Pons (tissue), 1 donor: Measurements from ENCODE around the gene SEH1L.
"Not testable (repeated sequence)": the region's sequence is repeated elsewhere in the genome, so short reads cannot be mapped to it uniquely, and the experiment has no call there.

Source experiments
- DNase-seq: peaks from one replicate; pipeline ENCODE4 v3.0.0-alpha.2; 2016; ENCODE audit warnings: low spot score

The SEH1L gene

GRCh38 chr18:12943215-12943614 lies 4.6 kb upstream of the SEH1L start:
- DNase-seq, result no peak

GRCh38 chr18:12944709-12945108 lies 3.1 kb upstream of the SEH1L start:
- DNase-seq, result peak; percentile 19

- peak; percentile 40 for DNase-seq
Measured at GRCh38 chr18:12946549-12947284, 1.1 kb upstream of the SEH1L start.

- peak; percentile 83 for DNase-seq
Measured at GRCh38 chr18:12948050-12948804, 416 bp downstream of the SEH1L start.

- DNase-seq, result no peak
Measured at GRCh38 chr18:12958478-12958877, 10.7 kb downstream of the SEH1L start.

GRCh38 chr18:12960395-12960794 lies 12.6 kb downstream of the SEH1L start:
- DNase-seq, result no peak

- DNase-seq, result no peak
Measured at GRCh38 chr18:12960853-12961397, 13.1 kb downstream of the SEH1L start.

GRCh38 chr18:12963069-12963468 lies 15.3 kb downstream of the SEH1L start:
- no peak for DNase-seq

- DNase-seq, result no peak
Measured at GRCh38 chr18:12968115-12968514, 20.3 kb downstream of the SEH1L start.

GRCh38 chr18:12968619-12969018 lies 20.8 kb downstream of the SEH1L start:
- DNase-seq, result no peak

GRCh38 chr18:12973562-12974213 lies 25.9 kb downstream of the SEH1L start:
- no peak for DNase-seq

GRCh38 chr18:12975488-12975887 lies 27.7 kb downstream of the SEH1L start:
- no peak for DNase-seq

GRCh38 chr18:12976305-12976704 lies 28.5 kb downstream of the SEH1L start:
- DNase-seq, result no peak

GRCh38 chr18:12980065-12980464 lies 32.3 kb downstream of the SEH1L start:
- DNase-seq, result not testable (repeated sequence)

GRCh38 chr18:12989397-12990122 lies 41.7 kb downstream of the SEH1L start:
- DNase-seq, result no peak

- no peak for DNase-seq
Measured at GRCh38 chr18:12990123-12990475, 42.3 kb downstream of the SEH1L start.

- DNase-seq, result no peak
Measured at GRCh38 chr18:12990641-12990966, 42.8 kb downstream of the SEH1L start.

- peak; percentile 98 for DNase-seq
Measured at GRCh38 chr18:12990967-12991820, 43.4 kb downstream of the SEH1L start, which contains the start of gene CEP192. CEP192 (plus strand) TSS chr18:12991362; CDS start chr18:12999425, 8,063 bp downstream.

- DNase-seq, result no peak
Measured at GRCh38 chr18:12991821-12992179, 44.0 kb downstream of the SEH1L start.

GRCh38 chr18:12993439-12993838 lies 45.6 kb downstream of the SEH1L start:
- DNase-seq, result no peak

GRCh38 chr18:12995424-12995823 lies 47.6 kb downstream of the SEH1L start:
- DNase-seq, result no peak
